ENCODE measurements around the gene SLC35B2. TPM values are rescaled to one million over a fixed set of nuclear protein-coding genes. Genes with fewer than 3 reads are reported as not detected.
A peak's percentile ranks its signal among the peaks of the same experiment; 100 is the strongest.

The SLC35B2 gene
- total RNA-seq, 2 experiments from 2014 or later = 31.6 to 32.8 TPM

GRCh38 chr6:44258325-44258863, 1.1 kb upstream of the SLC35B2 start:
- peak overlapping the region; percentile 78 for H3K4me3 Mint-ChIP-seq
- POLR2A ChIA-PET = interaction anchor here (1.0 kb wide), 1 partner anchor 12 kb away, joined by 4 read pairs; the partner anchor contains the start of gene HSP90AB1

GRCh38 chr6:44257753-44258324, 511 bp upstream of the SLC35B2 start:
- Mint-ChIP-seq H3K27me3 (ENCODE audit: low read depth) (no peaks in the 10 kb centered on the region), H3K9me3 (ENCODE audit: insufficient read depth) (no peaks in the 10 kb centered on the region), H3K4me1 (ENCODE audit: low read depth) (peaks cover 60% of the 10 kb centered on the region), H3K27ac (peak overlapping the region; percentile 91), H3K36me3 (ENCODE audit: low read depth) (peaks cover 57% of the 10 kb centered on the region), H3K4me3 (peak overlapping the region; percentile 78)
- ChIA-PET POLR2A (interaction anchor here (1.0 to 3.7 kb wide), 2 partner anchors 11 kb away, joined by 4 to 104 read pairs; partner anchors contain the start of gene HSP90AB1), CTCF (interaction anchor here (1.0 to 5.8 kb wide), 10 partner anchors 13 to 312 kb away, joined by 3 to 75 read pairs (median 6); partner anchors contain the start of genes HSP90AB1 and SLC29A1)
- DNase-seq (no peak), ATAC-seq (no peak)

More at GRCh38 chr6:44258325-44258863, 1.1 kb upstream of the SLC35B2 start:
- CTCF ChIA-PET = no interaction called here
- Mint-ChIP-seq H3K9me3 (ENCODE audit: insufficient read depth) (no peaks in the 10 kb centered on the region), H3K27me3 (ENCODE audit: low read depth) (no peaks in the 10 kb centered on the region), H3K27ac (peak overlapping the region; percentile 91), H3K4me1 (ENCODE audit: low read depth) (peaks cover 61% of the 10 kb centered on the region), H3K36me3 (ENCODE audit: low read depth) (peaks cover 57% of the 10 kb centered on the region)
- DNase-seq (no peak), ATAC-seq (no peak)

- H3K9me3 Mint-ChIP-seq (ENCODE audit: insufficient read depth) = no peaks in the 10 kb centered on the region
- H3K4me3 Mint-ChIP-seq = peak overlapping the region; percentile 85
- ATAC-seq = peak; percentile 25
- POLR2A ChIA-PET = interaction anchor here (0.9 to 3.7 kb wide), 8 partner anchors 10 to 627 kb away, joined by 3 to 104 read pairs (median 4); partner anchors contain the start of gene HSP90AB1
- H3K27ac Mint-ChIP-seq = peak overlapping the region; percentile 75
- DNase-seq = no peak
- H3K27me3 Mint-ChIP-seq (ENCODE audit: low read depth) = no peaks in the 10 kb centered on the region
- peaks cover 60% of the 10 kb centered on the region for H3K4me1 Mint-ChIP-seq (ENCODE audit: low read depth)
- peaks cover 67% of the 10 kb centered on the region for H3K36me3 Mint-ChIP-seq (ENCODE audit: low read depth)
- CTCF ChIA-PET = interaction anchor here (0.6 to 5.8 kb wide), 21 partner anchors 8 to 1252 kb away, joined by 3 to 75 read pairs (median 5); partner anchors contain the start of genes AARS2, HSP90AB1 and SLC29A1
These were observed 628 bp downstream of the SLC35B2 start for GRCh38 chr6:44256775-44257024.

- POLR2A ChIA-PET = interaction anchor here (0.9 to 3.7 kb wide), 8 partner anchors 10 to 626 kb away, joined by 3 to 104 read pairs (median 4); partner anchors contain the start of gene HSP90AB1
- peak; percentile 21 for ATAC-seq
- Mint-ChIP-seq H3K4me3 (peak overlapping the region; percentile 85), H3K27me3 (ENCODE audit: low read depth) (no peaks in the 10 kb centered on the region), H3K9me3 (ENCODE audit: insufficient read depth) (no peaks in the 10 kb centered on the region), H3K36me3 (ENCODE audit: low read depth) (peaks cover 71% of the 10 kb centered on the region), H3K4me1 (ENCODE audit: low read depth) (peaks cover 63% of the 10 kb centered on the region), H3K27ac (peak overlapping the region; percentile 75)
- CTCF ChIA-PET = interaction anchor here (0.6 to 5.8 kb wide), 19 partner anchors 8 to 1252 kb away, joined by 3 to 75 read pairs (median 5); partner anchors contain the start of genes AARS2, HSP90AB1 and SLC29A1
- DNase-seq = no peak
These were observed 1.2 kb downstream of the SLC35B2 start for GRCh38 chr6:44255871-44256774.

GRCh38 chr6:44255105-44255808, 2.1 kb downstream of the SLC35B2 start:
- peak; percentile 3 for ATAC-seq
- CTCF ChIA-PET = interaction anchor here (0.8 to 5.8 kb wide), 9 partner anchors 9 to 159 kb away, joined by 3 to 75 read pairs (median 6); partner anchors contain the start of gene HSP90AB1
- no peak for DNase-seq
- peak overlapping the region; percentile 75 for H3K27ac Mint-ChIP-seq
- POLR2A ChIA-PET = interaction anchor here (3.7 kb wide), 1 partner anchor 9 kb away, joined by 104 read pairs; the partner anchor contains the start of gene HSP90AB1
- H3K4me1 Mint-ChIP-seq (ENCODE audit: low read depth) = peaks cover 67% of the 10 kb centered on the region
- H3K9me3 Mint-ChIP-seq (ENCODE audit: insufficient read depth) = no peaks in the 10 kb centered on the region
- no peaks in the 10 kb centered on the region for H3K27me3 Mint-ChIP-seq (ENCODE audit: low read depth)
- H3K36me3 Mint-ChIP-seq (ENCODE audit: low read depth) = peaks cover 76% of the 10 kb centered on the region
- H3K4me3 Mint-ChIP-seq = peak overlapping the region; percentile 85

- POLR2A ChIA-PET = interaction anchor here (0.5 to 3.7 kb wide), 4 partner anchors 8 to 16 kb away, joined by 3 to 104 read pairs (median 4); partner anchors contain the start of gene HSP90AB1
- H3K27ac Mint-ChIP-seq = peak overlapping the region; percentile 72
- ATAC-seq (no peak), DNase-seq (no peak)
- peaks cover 76% of the 10 kb centered on the region for H3K36me3 Mint-ChIP-seq (ENCODE audit: low read depth)
- H3K4me1 Mint-ChIP-seq (ENCODE audit: low read depth) = peaks cover 75% of the 10 kb centered on the region
- no peak overlapping the region for H3K4me3 Mint-ChIP-seq
- no peaks in the 10 kb centered on the region for H3K27me3 Mint-ChIP-seq (ENCODE audit: low read depth)
- CTCF ChIA-PET = interaction anchor here (0.7 to 5.8 kb wide), 15 partner anchors 8 to 606 kb away, joined by 3 to 75 read pairs (median 4); partner anchors contain the start of genes AARS2 and HSP90AB1
- H3K9me3 Mint-ChIP-seq (ENCODE audit: insufficient read depth) = no peaks in the 10 kb centered on the region
These were observed 2.9 kb downstream of the SLC35B2 start for GRCh38 chr6:44254191-44255104.

GRCh38 chr6:44253307-44254101, 3.8 kb downstream of the SLC35B2 start:
- ChIA-PET CTCF (interaction anchor here (0.7 to 5.8 kb wide), 12 partner anchors 8 to 606 kb away, joined by 3 to 75 read pairs (median 4); partner anchors contain the start of genes AARS2 and HSP90AB1), POLR2A (interaction anchor here (0.5 to 1.4 kb wide), 3 partner anchors 9 to 15 kb away, joined by 3 to 4 read pairs (median 3); no protein-coding TSS in a partner anchor)
- peaks cover 82% of the 10 kb centered on the region for H3K36me3 Mint-ChIP-seq (ENCODE audit: low read depth)
- H3K27me3 Mint-ChIP-seq (ENCODE audit: low read depth) = no peaks in the 10 kb centered on the region
- peaks cover 82% of the 10 kb centered on the region for H3K4me1 Mint-ChIP-seq (ENCODE audit: low read depth)
- ATAC-seq (no peak), DNase-seq (peak; percentile 77)
- H3K4me3 Mint-ChIP-seq = no peak overlapping the region
- peak overlapping the region; percentile 48 for H3K27ac Mint-ChIP-seq
- H3K9me3 Mint-ChIP-seq (ENCODE audit: insufficient read depth) = no peaks in the 10 kb centered on the region

GRCh38 chr6:44251576-44252524, 5.5 kb downstream of the SLC35B2 start:
- DNase-seq (no peak), ATAC-seq (no peak)
- Mint-ChIP-seq H3K4me3 (no peak overlapping the region), H3K27me3 (ENCODE audit: low read depth) (no peaks in the 10 kb centered on the region), H3K4me1 (ENCODE audit: low read depth) (peaks cover 75% of the 10 kb centered on the region), H3K36me3 (ENCODE audit: low read depth) (peaks cover 87% of the 10 kb centered on the region), H3K9me3 (ENCODE audit: insufficient read depth) (no peaks in the 10 kb centered on the region), H3K27ac (peak overlapping the region; percentile 13)
- CTCF ChIA-PET = interaction anchor here (1.0 to 5.8 kb wide), 4 partner anchors 7 to 155 kb away, joined by 3 to 75 read pairs (median 5); partner anchors contain the start of genes HSP90AB1 and SLC29A1
- POLR2A ChIA-PET = interaction anchor here (0.6 to 1.3 kb wide), 3 partner anchors 10 to 137 kb away, joined by 3 to 4 read pairs (median 3); no protein-coding TSS in a partner anchor

- peaks cover 83% of the 10 kb centered on the region for H3K36me3 Mint-ChIP-seq (ENCODE audit: low read depth)
- H3K4me1 Mint-ChIP-seq (ENCODE audit: low read depth) = peaks cover 68% of the 10 kb centered on the region
- H3K4me3 Mint-ChIP-seq = no peak overlapping the region
- DNase-seq = no peak
- CTCF ChIA-PET = interaction anchor here (1.1 to 1.5 kb wide), 2 partner anchors 28 to 153 kb away, joined by 5 read pairs; partner anchors contain the start of gene SLC29A1
- no peak for ATAC-seq
- POLR2A ChIA-PET = interaction anchor here (1.3 kb wide), 1 partner anchor 11 kb away, joined by 4 read pairs; no protein-coding TSS in a partner anchor
- H3K27ac Mint-ChIP-seq = no peak overlapping the region
- H3K27me3 Mint-ChIP-seq (ENCODE audit: low read depth) = no peaks in the 10 kb centered on the region
- no peaks in the 10 kb centered on the region for H3K9me3 Mint-ChIP-seq (ENCODE audit: insufficient read depth)
These were observed 6.6 kb downstream of the SLC35B2 start for GRCh38 chr6:44250718-44251123.
